Subcutaneous abdominal adipose tissue (tissue), 5 donors: ENCODE data around the gene RGS16.

Experiments
- H3K27ac ChIP-seq: one replicate; pipeline ENCODE4 v1.7.0; 2013; ENCODE audit warnings: low read depth, mild to moderate bottlenecking, inconsistent platforms, low read length, moderate library complexity
- H3K27me3 ChIP-seq, 5 donors: one replicate each; pipeline ENCODE4 v1.7.0; 2013; ENCODE audit warnings: low read length in 5 of 5, inconsistent platforms in 1 of 5; ENCODE audit not compliant: control insufficient read depth in 5 of 5, insufficient read depth in 4 of 5
- H3K36me3 ChIP-seq, 5 donors: one replicate each; pipeline ENCODE4 v1.7.0; 2013; ENCODE audit warnings: low read length in 5 of 5; ENCODE audit not compliant: control insufficient read depth in 5 of 5, insufficient read depth in 5 of 5
- H3K4me1 ChIP-seq, 5 donors: one replicate each; pipeline ENCODE4 v1.7.0; 2013; ENCODE audit warnings: low read length in 5 of 5, mild to moderate bottlenecking in 3 of 5, moderate library complexity in 1 of 5; ENCODE audit not compliant: control insufficient read depth in 5 of 5, insufficient read depth in 5 of 5
- H3K4me3 ChIP-seq, 5 donors: one replicate each; pipeline ENCODE4 v1.7.0; 2013; ENCODE audit warnings: low read length in 5 of 5, low read depth in 1 of 5
- H3K9ac ChIP-seq, 5 donors: one replicate each; pipeline ENCODE4 v1.7.0; 2013; ENCODE audit warnings: low read length in 5 of 5, mild to moderate bottlenecking in 4 of 5, moderate library complexity in 3 of 5
- H3K9me3 ChIP-seq, 5 donors: one replicate each; pipeline ENCODE4 v1.7.0; 2013; ENCODE audit warnings: low read length in 5 of 5; ENCODE audit not compliant: control insufficient read depth in 5 of 5
- donor health status: healthy.
- donor health status: healthy.
- donor health status: healthy.
- donor health status: healthy.
- donor health status: healthy.

The RGS16 gene

DNA sequence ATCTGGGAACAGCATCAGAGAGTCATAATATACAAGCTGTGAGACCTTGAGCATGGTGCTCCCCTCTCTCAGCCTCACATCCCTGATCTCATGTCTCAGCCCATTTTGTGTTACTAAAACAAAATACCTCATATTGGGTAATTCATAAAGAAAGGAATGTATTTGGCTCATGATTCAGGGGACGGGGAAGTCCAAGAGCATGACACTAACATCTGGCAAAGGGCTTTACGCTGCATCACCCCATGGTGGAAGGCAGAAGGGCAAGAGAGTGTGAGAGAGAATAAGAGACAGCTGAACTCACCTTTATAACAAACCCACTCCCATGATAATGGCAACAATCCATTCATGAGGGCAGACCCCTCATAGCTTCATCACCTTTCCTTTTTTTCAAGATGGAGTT lies 51.7 kb downstream of the RGS16 start:
- Histone ChIP-seq H3K4me3 (no peak overlapping the region), H3K27ac (no peak overlapping the region), H3K27me3 (no peaks in the 10 kb centered on the region), H3K9me3 (peaks cover 5 to 12% (median 7%) of the 10 kb centered on the region in 5 donors), H3K9ac (no peak overlapping the region), H3K36me3 (no peaks in the 10 kb centered on the region), H3K4me1 (no peaks in the 10 kb centered on the region)

- no peak overlapping the region for H3K9ac ChIP-seq
- H3K9me3 ChIP-seq, result peaks cover 5 to 12% (median 7%) of the 10 kb centered on the region in 5 donors
- no peaks in the 10 kb centered on the region for H3K36me3 ChIP-seq
- H3K27ac ChIP-seq, result no peak overlapping the region
- H3K4me3 ChIP-seq, result no peak overlapping the region
- no peaks in the 10 kb centered on the region for H3K4me1 ChIP-seq
- no peaks in the 10 kb centered on the region for H3K27me3 ChIP-seq
These were observed 54.4 kb downstream of the RGS16 start for GRCh38 chr1:182549811-182550210.

DNA sequence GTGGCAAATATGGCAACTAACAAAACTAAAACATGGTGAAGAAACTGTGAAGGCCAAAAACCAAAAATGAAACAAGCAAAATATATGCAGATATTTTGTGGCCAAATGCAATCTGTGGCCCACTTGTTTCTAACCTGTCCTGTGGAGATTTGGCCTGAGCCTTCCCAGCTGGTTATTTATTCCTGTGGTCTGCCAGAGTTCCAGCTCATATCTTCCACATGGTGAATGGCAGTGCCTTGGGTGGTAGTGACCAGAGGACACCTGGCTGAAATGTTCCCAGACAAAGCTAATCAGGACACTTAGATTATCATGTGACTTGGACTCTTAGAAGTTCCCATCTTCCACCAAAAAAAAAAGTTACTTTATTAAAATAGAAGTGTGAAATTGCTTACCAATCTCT lies 54.8 kb downstream of the RGS16 start:
- Histone ChIP-seq H3K9me3 (peaks cover 5 to 12% (median 7%) of the 10 kb centered on the region in 5 donors), H3K27ac (no peak overlapping the region), H3K9ac (no peak overlapping the region), H3K27me3 (no peaks in the 10 kb centered on the region), H3K4me3 (no peak overlapping the region), H3K36me3 (no peaks in the 10 kb centered on the region), H3K4me1 (no peaks in the 10 kb centered on the region)
